Tibial artery (tissue), 4 donors: Measurements from ENCODE around the gene COL8A1.

ENCODE experiments used
- DNase-seq, 2 donors: peaks; one replicate each; pipeline ENCODE4 v3.0.0-alpha.2; 2019
- H3K27ac ChIP-seq, 2 donors: fragments of 200-600 bp; sonication (generic) in 1 of 2; 1 replicate in 1 of 2; 2 replicates in 1 of 2; pipeline ENCODE4 v1.5.1; 2018 to 2019; ENCODE audit warnings: mild to moderate bottlenecking in 1 of 2
- H3K27me3 ChIP-seq, 2 donors: fragments of 200-600 bp; sonication (generic) in 1 of 2; one replicate each; pipeline versions ENCODE4 v1.5.1 to v1.6.0; 2016 to 2019
- H3K36me3 ChIP-seq, 3 donors: fragments of 200-600 bp; sonication (generic) in 2 of 3; one replicate each; pipeline ENCODE4 v1.5.1; 2016 to 2019; ENCODE audit warnings: mild to moderate bottlenecking in 2 of 3
- H3K4me1 ChIP-seq, 4 donors: fragments of 200-600 bp; sonication (generic) in 2 of 4; 1 replicate in 3 of 4; 2 replicates in 1 of 4; pipeline ENCODE4 v1.5.1; 2016 to 2019
- H3K4me3 ChIP-seq, 2 donors: fragments of 200-600 bp; sonication (generic) in 1 of 2; 1 replicate in 1 of 2; 2 replicates in 1 of 2; pipeline ENCODE4 v1.5.1; 2018 to 2019; ENCODE audit warnings: mild to moderate bottlenecking in 2 of 2
- H3K9me3 ChIP-seq, 3 donors: fragments of 200-600 bp; sonication (generic) in 1 of 3; one replicate each; pipeline ENCODE4 v1.5.1; 2016 to 2019
- CTCF ChIP-seq, 2 experiments: fragments of 200-600 bp in 1 of 2; fragments of 450-650 bp in 1 of 2; IDR thresholded peaks; one replicate each; pipeline ENCODE4 v1.5.1; 2017 to 2019; ENCODE audit warnings: antibody characterized with exemption in 2 of 2, mild to moderate bottlenecking in 1 of 2, moderate library complexity in 1 of 2
- intact Hi-C: fragments of 100-400 bp; cut with DNase I; formaldehyde crosslinking; loops from one replicate; pipeline ENCODE4 v1.15.0; 2023; ENCODE audit warnings: low total_unique reads

The COL8A1 gene

GRCh38 chr3:99681512-99681911, 43.1 kb downstream of the COL8A1 start:
- no peaks in the 10 kb centered on the region for H3K9me3 ChIP-seq
- TF ChIP-seq CTCF (IDR thresholded peaks at IDR 0.05), result no peak
- DNase-seq, result no peak
- H3K27me3 ChIP-seq, result no peaks in the 10 kb centered on the region
- intact Hi-C loops, result no loop called here
- no peak overlapping the region for H3K4me3 ChIP-seq
- peaks cover 0 to under 1% (median 0%) of the 10 kb centered on the region in 3 donors for H3K36me3 ChIP-seq
- peak overlapping the region; percentile 61 to 69 for H3K27ac ChIP-seq
- peaks cover 0 to 85% (median 28%) of the 10 kb centered on the region in 4 donors for H3K4me1 ChIP-seq

- Histone ChIP-seq H3K4me3 (no peak overlapping the region), H3K27ac (peak overlapping the region; percentile 61 to 69), H3K36me3 (no peaks in the 10 kb centered on the region), H3K9me3 (no peaks in the 10 kb centered on the region), H3K4me1 (peaks cover 0 to 85% (median 30%) of the 10 kb centered on the region in 4 donors), H3K27me3 (no peaks in the 10 kb centered on the region)
- intact Hi-C loops, result no loop called here
- DNase-seq, result no peak
- TF ChIP-seq CTCF (IDR thresholded peaks at IDR 0.05), result no peak
Observed at GRCh38 chr3:99681976-99682375, 43.6 kb downstream of the COL8A1 start.

- no peak for TF ChIP-seq CTCF (IDR thresholded peaks at IDR 0.05)
- intact Hi-C loops, result no loop called here
Observed at GRCh38 chr3:99683465-99683864, 45.1 kb downstream of the COL8A1 start.

GRCh38 chr3:99683876-99684275, 45.5 kb downstream of the COL8A1 start:
- Histone ChIP-seq H3K27ac (peak overlapping the region; percentile 61 to 69), H3K36me3 (no peaks in the 10 kb centered on the region), H3K27me3 (no peaks in the 10 kb centered on the region), H3K4me1 (peaks cover 0 to 84% (median 24%) of the 10 kb centered on the region in 4 donors), H3K4me3 (no peak overlapping the region), H3K9me3 (no peaks in the 10 kb centered on the region)
- no peak for DNase-seq
- no peak for TF ChIP-seq CTCF (IDR thresholded peaks at IDR 0.05)
- intact Hi-C loops, result no loop called here

More at GRCh38 chr3:99683465-99683864, 45.1 kb downstream of the COL8A1 start:
- Histone ChIP-seq H3K27me3 (no peaks in the 10 kb centered on the region), H3K27ac (peak overlapping the region; percentile 61 to 69), H3K9me3 (no peaks in the 10 kb centered on the region), H3K4me3 (no peak overlapping the region), H3K4me1 (peaks cover 0 to 84% (median 26%) of the 10 kb centered on the region in 4 donors), H3K36me3 (no peaks in the 10 kb centered on the region)
- no peak for DNase-seq

- no peak for DNase-seq
- H3K27me3 ChIP-seq, result no peaks in the 10 kb centered on the region
- H3K4me3 ChIP-seq, result no peak overlapping the region
- H3K36me3 ChIP-seq, result no peaks in the 10 kb centered on the region
- peaks cover 0 to 87% (median 23%) of the 10 kb centered on the region in 4 donors for H3K4me1 ChIP-seq
- no peak for TF ChIP-seq CTCF (IDR thresholded peaks at IDR 0.05)
- intact Hi-C loops, result loop anchor here (5.0 kb wide), 1 partner anchor 37 kb away; no protein-coding TSS in a partner anchor
- peak overlapping the region; percentile 61 to 69 for H3K27ac ChIP-seq
- no peaks in the 10 kb centered on the region for H3K9me3 ChIP-seq
Observed at GRCh38 chr3:99684644-99685043, 46.2 kb downstream of the COL8A1 start.

GRCh38 chr3:99686469-99686868, 48.1 kb downstream of the COL8A1 start:
- Histone ChIP-seq H3K9me3 (no peaks in the 10 kb centered on the region), H3K4me3 (no peak overlapping the region), H3K36me3 (peaks cover 0 to 6% (median 0%) of the 10 kb centered on the region in 3 donors), H3K27me3 (no peaks in the 10 kb centered on the region), H3K27ac (peak overlapping the region; percentile 61 to 69), H3K4me1 (peaks cover 0 to 98% (median 24%) of the 10 kb centered on the region in 4 donors)
- no peak for TF ChIP-seq CTCF (IDR thresholded peaks at IDR 0.05)
- no peak for DNase-seq
- intact Hi-C loops, result loop anchor here (5.0 kb wide), 1 partner anchor 39 kb away; no protein-coding TSS in a partner anchor
